Colon (tissue), 2 donors: Measurements from ENCODE around the gene ATP8B3.
"Not testable (repeated sequence)": the region's sequence is repeated elsewhere in the genome, so short reads cannot be mapped to it uniquely, and the experiment has no call there.

Source experiments
- FAIRE-seq: peaks from 2 replicates; lab custom pipeline; 2012; peaks lifted over from hg19 to GRCh38; lab: Jason Lieb, UNC
- donor health status: control.
- donor health status: control.

Gene ATP8B3

DNA sequence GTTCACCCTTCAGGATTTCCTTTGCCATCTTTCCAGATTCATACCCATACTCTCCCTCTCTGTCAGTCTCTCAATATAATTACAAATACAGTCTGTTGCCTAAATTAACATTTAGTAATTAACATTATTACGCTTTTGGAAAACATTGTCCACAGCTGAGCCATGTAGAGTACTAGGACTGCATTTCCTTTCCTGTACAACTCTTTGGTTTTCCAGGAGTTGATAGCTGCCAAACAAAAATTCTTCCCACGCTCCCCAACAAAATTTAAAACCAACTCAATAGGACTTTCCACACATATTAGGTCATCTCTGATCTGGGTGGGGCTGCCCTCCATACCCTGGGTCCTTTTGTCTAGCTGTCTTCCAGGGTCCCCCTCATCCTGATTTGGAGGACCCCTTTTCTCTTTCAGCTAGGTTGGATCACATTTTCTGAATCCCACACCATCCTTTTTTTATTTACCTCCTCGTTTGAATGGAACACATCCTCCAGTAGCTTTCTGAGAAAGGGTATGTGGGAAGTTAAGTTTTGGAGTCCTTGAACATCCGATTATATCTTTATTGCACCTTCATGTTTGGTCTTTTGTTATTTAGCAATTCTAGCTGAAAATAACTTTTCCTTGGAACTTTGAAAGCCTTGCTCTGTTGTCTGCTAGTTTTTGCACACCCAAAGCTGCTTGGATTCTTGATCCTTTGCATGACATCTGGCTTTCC lies 41.1 kb downstream of the ATP8B3 start:
- FAIRE-seq: no peak

DNA sequence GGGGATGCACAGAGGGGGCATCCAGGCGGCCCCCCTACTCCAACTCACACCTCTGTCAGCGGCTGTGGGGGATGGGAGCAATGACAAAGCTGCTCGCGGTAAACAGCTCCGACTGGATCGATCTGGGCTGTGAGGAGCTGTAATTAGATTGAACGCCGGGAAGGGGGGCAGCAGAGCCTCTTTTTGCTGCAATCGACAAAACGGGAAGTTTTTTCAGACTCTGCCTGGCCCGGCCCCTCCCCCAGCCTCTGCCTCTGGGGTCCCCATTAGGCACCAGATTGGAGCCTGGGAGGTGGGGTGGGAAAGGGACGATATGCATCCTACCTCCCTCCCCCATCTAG lies 42.5 kb downstream of the ATP8B3 start:
- FAIRE-seq: no peak

DNA sequence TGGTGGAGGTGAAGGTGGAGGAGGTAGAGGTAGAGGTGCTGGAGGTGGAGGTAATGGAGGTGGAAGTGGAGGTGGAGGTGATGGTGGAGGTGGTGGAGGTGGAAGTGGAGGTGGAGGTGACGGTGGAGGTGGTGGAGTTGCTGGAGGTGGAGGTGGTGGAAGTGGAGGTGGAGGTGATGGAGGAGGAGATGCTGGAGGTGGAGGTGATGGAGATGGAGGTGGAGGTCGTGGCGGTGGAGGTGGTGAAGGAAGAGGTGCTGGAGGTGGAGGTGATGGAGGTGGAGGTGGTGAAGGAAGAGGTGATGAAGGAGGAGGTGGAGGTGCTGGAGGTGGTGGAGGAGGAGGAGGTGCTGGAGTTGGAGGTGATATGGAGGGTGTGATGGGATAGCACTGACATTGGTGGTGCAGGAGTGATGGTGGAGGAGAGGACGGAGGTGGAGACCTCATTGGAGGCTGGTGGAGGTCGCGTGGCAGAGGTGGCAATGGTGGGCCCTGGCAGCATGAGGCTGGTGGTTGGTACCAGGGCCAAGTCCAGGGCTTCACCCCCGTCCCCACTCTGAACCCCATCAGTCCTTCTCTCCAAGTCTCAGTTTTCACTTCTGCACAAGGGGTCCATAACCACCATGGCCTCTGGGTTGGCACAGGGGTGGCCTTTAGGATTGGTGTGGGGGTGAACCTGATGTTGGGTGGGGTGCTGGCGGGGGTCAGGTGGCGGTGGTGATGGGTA lies 43.0 kb downstream of the ATP8B3 start:
- no peak for FAIRE-seq

DNA sequence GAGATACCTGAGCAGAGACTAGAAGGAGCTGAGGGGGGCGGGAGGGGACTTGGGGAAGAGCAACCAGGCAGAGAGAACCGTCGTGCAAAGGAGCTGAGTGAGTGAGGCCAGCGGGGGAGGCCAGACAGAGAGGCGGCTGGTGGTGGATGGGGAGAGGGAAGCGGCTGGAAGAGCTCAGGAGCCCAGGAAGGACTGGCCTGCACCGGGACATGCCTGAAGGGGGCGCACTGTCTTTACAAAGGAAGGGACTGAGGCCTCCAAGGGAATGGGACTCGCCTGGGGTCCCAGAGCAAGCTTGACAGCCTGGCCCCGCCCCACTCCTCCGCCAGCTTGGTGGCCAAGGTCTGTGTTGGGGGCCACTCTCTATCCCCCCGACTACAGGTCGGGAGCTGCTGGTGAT lies 43.8 kb downstream of the ATP8B3 start:
- FAIRE-seq: no peak

DNA sequence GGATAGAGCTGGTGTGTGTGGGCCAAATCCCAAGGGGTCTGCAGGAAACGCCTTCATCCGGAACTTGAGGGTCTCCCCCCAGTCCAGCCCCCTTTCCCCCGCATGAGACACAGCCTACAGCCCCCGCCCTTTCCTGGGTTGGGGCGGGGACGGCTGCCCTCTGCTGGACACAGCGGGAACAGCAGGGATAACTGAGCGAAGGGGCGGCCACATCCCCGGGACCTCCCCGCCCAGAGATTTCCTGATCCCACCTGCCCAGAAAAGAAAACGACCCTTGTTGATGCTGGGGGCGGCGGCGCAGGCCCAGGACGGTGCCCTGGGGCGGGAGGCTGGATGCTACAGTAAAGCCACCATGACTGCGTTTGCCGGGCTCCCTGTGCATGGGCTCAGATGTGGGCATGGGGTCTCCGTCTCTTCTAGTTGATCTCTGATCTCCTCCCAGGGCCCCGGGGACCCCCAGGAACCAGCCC lies 44.6 kb downstream of the ATP8B3 start:
- no peak for FAIRE-seq

DNA sequence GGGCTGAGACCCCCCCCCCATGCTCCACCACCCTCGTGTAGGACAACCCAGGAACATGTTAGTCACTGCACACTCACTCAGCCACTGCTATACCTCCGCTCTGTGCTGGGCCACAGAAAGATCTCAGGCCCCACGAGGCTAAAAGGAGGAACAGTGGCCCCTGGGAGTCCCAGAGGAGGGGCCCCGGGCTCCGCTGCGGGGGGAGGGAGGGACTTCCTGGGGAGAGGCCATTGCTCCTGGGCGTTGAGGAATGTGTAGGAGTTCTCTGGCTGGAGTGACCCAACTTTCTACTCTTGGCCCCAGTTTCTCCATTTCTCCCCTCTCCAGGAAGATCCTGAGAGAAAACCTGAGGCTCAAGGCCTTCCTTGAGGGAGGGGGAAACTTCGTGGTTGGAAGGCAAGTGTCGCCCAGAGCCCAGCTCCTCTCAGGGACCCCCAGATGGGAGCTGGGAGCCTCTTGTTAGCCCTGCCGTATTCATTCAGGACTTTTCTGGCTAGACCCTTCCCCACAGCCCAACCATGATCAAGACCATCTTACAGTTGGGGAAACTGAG lies 45.2 kb downstream of the ATP8B3 start:
- FAIRE-seq: no peak

DNA sequence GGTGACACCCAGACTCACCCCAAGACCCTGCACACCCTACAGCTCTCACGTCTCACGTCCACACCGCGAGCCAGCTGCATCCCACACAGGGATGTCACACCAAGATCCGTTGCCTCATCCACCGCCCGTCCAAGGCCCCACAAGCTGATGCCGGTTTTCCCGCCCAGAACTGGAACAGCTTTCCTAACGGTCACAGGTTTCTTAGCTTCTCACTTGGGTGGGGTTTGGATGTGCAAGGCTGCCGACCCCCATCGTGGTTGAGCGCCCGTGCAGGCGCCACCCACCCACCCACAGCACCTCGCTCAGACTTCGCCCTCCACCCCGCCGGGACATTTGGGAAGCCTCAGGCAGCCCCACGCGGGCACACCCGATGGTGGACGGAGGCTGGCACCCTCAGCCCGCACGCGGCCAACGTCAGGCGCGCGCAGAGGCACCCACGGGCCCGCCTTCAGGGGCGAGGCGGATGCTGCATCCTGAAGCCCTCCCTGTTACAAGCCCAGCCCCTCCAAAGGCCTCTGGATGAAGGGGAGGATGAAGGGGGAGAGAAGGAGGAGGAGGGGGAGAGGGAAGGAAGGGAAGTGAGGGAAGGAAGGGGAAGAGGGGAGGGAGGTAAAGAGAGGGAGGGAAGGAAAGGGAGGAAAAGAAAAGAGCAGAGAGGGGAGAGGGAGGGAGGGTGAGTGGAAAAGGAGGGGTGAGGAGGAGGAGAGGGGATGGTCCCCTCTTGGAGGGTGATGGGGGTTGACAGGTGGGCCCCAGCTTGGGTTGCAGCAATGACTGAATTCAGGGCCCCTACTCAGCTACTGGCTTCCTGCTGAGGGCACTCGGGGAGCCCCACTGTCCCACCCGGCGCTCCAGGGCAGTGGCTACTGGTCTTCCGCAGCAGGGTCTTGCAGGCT lies 45.9 kb downstream of the ATP8B3 start:
- no peak for FAIRE-seq

DNA sequence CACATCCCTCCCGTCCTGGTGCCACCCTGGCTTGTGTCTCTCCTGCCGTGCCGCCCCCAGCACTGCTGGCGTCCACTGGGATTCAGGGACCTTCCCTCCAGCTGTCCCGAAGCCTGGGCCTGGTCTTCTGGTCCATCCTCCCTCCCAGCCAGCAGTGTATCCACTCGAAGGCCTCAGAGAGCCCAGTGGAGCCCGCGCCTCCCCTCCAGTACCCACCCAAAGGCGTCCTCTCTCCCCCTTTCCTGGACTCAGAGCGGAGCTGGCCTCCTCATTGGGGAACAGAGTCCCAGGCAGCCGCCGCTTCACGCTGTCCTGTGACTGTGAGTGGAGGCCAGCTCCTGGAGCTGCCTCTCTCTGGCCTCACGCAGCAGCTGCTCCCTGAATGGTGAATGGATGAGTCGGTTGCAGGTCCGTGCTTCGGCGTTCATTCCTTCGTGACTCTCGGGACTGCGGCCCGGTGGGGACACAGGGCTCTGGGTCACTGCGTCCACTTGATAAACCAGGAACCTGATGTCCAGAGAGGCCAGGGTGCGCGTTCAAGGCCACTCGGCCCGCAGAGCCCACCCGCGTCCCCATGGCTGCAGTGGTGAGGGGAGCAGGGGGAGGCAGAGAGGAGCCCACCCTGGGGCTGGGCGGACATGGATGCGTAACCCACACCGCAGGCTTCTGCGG lies 46.7 kb downstream of the ATP8B3 start:
- FAIRE-seq: no peak

DNA sequence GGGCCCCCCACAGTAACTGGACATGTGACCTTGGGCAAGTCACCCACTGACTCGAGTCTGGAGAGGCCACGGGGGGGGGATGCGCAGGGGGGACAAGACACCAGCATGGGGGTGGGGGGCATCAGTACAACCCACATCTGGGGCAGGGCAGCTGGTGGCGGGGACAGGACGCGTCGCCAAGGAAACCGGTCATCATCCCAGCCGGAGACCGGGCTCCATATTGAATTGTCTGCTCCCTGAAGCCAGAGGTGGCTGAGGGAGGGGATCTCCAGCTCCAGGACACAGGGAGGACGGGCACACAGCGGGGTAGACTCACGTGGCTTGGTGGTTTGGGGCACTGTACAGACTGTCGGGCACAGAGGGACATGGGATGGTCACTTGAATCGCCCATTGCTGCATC lies 47.3 kb downstream of the ATP8B3 start:
- FAIRE-seq: no peak

DNA sequence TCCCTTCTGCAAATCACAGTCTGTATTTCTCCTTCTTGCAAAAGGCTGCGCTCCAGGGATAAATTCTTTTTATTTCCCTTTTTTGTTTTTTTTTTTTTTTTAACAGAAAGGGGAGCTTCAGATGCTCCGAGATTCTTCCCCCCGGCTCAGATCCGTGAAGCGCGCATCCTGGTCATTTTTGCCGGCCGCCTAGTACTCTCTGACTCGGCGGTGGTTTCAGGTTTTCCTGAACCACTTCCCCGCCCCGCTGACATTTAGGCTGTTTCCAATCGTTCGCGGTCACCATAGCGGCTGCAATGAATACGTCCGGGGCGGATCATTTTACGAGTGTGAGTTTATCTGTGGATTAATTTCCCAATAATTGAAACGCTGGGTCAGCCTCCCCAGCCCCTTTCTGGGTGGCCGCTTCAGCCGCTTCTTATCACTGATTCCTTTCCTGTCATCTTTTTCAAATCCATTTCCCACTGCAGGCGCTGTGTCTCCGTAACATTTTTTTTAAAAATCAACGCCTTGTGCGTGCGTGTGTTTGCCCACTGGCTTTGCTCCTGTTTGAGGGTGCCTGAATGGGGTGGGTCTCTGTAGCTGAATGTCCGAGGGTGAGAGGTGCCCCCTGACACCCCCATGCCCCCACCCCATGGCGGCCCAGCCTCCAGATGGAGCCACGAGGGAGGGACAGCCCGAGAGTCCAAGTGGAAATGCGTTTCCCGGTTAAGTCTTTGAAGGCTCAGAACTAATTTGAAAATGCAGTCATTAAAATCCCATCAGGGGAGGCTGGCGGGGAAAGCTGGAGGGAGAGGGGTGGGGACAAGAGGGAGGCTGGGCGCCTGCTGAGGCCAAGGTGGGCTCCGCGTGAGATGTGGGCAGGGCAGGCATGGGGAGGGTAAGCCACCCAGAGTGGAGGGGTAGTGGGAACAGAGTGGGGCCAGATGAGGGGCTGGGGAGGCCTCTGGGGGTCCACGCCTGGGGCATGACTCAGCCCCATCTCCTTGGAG lies 48.1 kb downstream of the ATP8B3 start:
- FAIRE-seq: no peak

DNA sequence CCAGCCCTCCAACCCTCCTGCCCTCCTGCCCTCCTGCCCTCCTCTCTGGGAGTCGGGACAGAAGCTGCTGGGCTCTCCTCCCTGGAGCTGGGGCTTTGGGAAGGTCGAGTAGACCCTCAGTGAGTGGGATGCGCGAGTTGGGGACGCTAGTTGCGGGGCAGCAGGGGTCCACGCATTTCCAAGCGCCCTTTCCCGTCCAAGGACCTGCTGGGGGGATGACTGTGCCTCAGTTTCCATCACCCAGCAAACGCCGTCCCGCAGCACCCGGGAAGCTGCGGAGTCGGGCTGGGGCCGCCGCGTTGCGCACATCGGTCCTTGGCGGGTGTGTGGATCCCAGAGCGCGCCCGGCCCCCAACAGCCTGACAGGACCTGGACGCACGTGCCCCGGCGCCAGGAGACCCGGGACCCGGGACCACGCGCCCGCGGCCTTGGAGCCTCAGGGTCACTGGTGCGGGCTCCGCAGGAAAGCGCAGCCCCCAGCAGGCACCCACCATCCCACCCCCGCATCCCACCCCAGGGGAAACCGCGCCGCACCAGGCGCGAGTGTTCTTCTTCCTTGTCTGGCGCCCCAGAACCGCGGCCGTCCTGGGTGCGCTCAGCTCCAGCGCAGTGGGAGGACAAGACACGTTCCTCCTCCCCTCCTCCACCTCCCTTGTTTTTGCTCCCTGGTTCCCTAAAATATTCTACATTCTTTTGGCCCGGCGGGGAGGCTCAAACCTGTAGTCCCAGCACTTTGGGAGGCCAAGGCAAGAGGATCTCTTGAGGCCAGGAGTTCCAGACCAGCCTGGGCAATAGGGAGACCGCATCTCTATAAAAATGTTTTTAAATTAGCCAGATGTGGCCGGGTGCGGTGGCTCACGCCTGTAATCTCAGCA lies 49.6 kb downstream of the ATP8B3 start:
- FAIRE-seq: no peak

DNA sequence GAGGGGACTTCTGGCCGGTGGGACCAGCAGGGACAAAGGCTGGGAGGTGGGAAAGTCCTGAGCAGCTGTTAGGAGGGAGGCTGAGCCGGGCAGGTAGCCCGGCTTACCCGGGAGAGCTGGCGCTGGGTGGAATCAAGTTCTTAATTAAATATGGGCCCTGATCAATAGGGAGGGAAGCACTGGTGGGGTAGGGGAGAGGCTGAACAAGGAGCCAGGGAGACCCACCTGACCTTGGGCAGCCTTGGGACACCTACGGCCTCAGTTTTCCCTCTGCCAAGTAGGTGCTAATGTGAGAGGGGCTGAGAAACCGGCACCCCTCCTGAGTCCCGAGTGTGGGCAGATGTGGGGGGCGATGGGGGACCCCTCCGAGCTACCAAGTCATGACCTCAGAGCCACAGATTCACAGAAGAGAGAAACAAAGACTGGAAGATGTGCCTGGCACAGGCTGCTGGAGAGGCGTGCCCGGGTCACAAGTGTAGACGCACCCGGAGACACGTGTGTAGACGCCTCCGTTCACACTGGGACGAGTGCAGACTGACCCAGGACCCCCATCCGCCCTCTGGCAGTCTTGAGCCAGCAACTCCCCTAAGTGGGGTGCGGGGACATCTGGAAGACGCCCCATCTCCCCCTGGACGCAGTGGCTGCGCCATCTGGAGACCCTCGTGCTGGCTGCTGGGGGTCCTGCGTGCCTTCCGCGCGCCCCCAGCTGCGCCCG lies 50.4 kb downstream of the ATP8B3 start:
- FAIRE-seq: no peak

DNA sequence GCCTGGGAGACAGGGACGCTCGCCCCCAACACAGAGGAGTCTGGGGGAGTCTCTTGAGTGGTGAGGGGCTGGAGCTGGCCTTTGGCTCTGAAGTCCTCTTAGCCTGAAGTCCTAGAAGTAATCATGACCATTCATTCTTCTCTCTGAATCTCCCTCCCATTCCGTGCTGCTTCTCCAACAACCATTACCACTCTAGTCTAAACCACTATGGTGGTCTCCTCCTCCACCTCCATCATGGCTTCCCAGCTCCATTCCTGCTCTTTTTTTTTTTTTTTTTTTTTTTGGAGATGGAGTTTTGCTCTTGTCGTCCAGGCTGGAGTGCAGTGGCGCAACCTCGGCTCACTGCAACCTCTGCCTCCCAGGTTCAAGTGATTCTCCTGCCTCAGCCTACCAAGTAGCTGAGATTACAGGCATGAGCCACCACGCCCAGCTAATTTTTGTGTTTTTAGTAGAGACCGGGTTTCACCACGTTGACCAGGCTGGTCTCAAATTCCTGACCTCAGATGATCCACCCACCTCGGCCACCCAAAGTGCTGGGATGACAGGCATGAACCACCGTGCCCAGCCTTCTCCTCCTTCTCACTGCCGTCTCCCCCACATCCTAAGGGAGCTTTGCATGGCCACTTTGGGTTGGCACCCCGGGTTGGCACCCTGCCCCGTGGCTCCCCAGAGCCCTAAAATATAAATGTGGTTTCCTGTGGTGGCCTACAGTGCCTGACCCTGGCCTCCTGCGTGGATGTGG lies 51.1 kb downstream of the ATP8B3 start:
- not testable (repeated sequence) for FAIRE-seq

DNA sequence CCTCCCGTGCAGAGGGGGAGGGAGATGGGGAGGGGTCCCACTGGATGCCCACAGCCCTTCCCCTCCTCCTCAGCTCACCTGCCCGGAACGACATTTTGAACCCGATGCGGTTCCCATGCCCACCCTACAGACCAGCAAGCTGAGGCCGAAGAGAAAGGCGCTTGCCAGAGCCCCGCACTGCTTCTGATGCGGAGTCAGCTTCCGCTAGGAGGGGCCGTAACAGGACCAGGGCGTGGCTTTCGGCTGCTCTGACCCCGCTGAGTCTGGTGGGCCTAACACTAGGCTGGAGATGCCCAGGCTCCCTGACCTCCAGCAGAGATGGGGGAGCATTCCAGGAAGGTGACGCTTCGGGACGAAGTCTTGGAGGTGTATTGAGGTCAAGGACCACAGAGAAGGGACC lies 52.1 kb downstream of the ATP8B3 start:
- no peak for FAIRE-seq

DNA sequence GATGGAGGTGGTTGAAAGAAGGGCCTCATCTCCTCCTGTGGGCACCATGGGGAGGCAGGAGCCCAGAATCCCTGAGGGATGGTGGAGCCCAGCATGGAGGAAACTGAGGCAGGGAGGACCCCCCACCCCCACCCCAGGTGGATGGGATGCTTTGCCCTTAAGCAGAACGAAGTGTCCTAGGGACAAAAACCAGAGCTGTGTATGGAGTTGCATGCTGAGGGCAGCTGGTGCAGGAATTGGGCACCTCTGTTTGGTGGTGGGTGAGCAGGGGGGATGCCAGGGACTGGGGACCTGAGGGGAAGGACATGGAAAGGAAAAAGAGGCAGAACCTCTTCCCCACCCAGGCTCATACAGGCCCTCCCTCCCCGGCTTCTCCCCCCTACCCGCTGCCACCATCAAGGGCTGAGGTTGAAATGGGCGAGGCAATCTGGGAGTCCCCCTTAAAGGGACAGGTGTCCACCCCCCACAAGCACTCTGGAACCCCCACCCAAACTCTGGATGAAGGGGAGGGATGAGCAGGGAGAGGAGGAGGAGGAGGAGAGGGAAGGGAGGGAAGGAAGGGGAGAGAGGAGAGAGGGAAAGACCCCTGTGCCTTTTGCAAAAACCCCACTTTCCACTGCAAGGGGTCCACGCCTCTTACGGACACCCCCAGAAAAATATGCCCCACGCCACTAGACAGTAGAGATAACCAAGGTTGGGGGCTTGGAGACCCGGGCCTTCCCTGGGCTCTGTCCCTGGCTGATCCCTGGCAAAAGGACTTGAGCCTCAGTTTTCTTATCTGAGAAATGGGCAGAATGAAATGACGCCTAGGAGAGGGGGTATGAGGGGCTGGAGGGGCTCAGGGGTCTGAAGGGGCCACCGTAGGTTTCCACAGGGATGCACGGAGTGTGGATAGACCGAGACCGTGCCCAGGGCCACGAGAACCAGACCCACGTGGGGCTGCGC lies 52.8 kb downstream of the ATP8B3 start:
- FAIRE-seq: no peak

DNA sequence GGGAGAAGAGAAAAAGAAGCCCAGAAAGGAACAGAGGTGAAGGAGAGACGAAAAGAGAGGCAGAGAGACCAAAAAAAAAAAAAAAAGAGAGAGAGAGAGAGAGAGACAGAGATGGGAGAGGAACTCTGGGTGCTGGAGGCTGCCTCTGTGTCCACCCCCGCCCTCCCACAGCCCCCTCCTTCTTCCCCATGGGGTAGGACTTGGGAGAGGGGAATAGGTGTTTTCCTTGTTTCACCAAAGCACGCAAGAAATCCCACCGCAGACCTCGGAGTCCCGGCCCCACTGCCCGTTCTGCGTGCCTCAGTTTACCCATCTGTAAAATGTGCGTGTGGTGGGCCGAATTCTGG lies 53.9 kb downstream of the ATP8B3 start:
- no peak for FAIRE-seq
